T-helper 22 cell (primary cell): ENCODE measurements around the gene GTPBP3.
"Not testable (repeated sequence)": the region's sequence is repeated elsewhere in the genome, so short reads cannot be mapped to it uniquely, and the experiment has no call there.

ENCODE experiments used
- DNase-seq: peaks from one replicate; pipeline ENCODE4 v3.0.0-alpha.2; 2020; ENCODE audit warnings: low read depth

Gene GTPBP3

GRCh38 chr19:17341386-17341785 lies 4.0 kb downstream of the GTPBP3 start:
- no peak for DNase-seq

- no peak for DNase-seq
These were observed 4.5 kb downstream of the GTPBP3 start for GRCh38 chr19:17341845-17342244.

DNA sequence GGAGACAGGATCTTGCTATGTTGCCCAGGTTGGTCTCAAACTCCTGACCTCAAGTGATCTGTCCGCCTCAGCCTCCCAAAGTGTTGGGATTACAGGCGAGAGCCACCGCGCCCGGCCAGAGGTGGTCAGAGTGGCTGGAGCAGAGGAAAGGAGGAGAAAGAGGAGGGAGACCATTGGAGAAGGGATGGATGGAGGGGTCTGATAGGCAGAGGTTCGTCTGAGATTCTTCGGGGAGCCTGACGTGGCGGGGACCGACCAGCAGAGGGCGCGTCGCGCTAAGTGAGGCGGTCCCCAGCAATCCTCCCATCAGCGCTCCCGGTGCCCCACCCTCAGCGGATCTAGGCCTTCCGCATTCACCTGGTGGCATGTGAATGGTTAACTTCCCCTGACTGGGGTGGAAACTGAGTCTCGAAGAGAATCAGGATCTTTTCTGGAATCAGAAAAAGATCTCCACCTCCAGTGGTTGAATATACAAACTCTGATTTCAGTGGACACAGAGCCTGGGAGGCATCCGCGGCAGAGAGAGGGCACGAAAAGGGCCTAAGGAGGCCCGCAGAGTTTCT lies 8.8 kb downstream of the GTPBP3 start:
- no peak for DNase-seq

GRCh38 chr19:17347361-17347760 lies 10.0 kb downstream of the GTPBP3 start:
- DNase-seq, result no peak

DNA sequence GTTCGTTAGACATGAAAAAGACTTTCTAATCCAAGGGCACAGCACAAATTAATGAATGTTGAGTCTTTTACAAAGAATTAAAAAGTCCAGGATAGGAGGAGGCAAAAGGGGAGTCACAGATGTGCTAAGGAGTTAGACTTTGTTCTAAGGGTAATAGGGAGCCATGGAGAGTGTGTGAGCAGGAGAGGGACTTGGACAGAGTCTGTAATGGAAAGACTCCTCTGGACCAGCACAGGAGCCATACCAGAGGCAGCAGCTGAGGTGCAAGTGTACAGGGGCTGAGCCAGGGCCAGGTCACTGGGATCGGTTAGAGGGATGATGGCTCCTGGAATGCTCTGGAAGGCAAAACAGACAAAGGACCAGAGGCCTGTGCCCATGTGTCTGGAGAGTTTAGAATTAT lies 10.5 kb downstream of the GTPBP3 start:
- no peak for DNase-seq

DNA sequence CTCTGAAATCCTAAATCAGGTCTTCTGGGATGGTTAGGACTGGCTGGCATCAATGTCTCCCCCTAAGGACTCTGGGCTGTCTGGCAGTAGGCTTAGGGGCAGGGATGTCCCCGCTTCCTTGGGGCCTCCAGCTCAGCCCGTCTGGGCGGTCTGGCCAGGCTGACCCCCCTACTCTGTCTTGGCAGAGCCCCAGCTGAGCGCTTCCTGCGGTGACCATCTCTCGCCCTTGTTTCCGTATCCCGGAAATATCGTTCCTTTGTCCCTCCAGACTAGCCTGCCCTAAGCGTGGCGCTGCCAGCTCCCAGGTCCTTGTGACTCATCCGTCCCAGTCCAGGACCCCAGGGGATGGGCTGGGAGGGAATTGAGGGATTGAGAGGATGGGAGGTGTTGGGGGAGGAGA lies 11.3 kb downstream of the GTPBP3 start:
- no peak for DNase-seq

DNA sequence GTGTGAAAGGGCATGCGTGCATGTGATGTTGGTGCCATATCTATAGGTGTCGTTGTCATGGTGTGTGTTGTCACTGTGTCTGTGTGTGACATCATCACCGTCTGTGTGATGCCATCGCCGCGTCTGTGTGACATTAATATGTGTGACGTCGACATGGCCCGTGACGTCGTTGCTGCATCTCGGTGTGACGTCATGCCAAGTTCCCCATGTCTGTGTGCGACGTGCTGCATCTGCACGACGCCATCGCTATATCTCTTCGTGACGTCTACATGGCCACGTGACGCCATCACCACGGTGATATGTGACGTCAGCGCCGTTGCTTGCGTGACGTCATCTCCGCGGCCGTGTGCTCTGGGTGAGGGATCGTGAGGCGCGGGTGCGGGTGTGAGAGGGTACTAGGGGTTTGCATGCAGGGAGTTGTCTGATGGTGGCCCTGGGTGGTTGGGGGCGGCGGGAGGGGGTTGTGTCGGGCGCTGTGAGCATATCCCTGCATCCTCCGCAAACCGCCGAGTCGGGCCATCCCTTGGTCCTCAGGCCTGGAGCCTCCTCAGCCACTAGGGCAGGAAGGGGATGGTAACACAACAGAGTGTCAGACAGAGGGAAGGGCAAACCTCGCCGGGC lies 14.6 kb downstream of the GTPBP3 start:
- no peak for DNase-seq

DNA sequence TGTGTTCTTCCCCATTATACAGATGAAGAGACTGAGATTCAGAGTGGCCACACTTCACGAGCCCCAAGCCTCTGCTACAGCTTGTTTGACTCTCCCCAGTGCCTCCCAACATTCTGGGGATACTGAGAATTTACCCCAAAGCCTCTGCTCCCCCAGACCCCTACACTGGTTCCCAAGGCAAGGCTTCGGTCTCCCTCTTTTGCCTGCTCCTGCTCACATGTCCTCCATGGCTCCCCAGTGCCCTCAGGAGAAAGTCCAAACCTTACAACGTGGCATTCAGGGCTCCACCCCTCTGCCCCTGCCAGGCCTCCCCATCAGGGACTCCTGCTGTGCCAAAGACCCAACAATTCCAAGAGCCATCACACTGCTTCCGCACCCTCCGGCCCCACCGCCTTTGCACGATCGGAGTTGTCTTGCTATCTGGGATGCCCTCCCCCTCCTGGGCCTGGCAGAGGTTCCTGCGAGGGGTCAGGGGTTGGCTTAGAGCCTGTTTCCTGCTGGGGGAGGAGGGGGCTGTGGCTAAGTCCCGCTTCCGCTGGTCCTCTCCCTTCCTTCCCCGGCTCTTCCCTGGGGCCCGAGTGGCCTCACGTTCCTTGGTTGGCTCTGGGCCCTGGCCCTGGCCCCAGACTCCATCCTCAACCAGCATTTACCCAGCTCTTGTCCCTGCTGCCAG lies 15.4 kb downstream of the GTPBP3 start:
- DNase-seq, result no peak

DNA sequence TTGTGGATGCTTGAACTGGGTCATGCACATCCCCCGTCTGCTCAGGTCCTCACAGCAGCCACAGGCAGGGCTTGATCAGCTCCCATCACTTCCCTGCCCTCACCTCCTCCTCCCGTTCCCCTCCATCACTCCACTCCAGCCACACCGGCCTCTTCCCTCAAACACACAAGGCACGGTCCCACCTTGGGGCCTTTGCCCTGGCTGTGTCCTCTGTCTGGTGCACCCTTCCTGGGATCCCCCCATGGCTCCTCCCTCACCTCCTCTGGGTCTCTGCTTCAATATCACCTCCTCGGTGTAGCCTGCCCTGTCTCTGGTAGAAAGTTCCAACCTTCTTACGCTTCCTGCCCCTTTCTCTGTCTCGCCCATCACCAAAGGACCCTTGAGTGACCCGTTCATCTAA lies 16.0 kb downstream of the GTPBP3 start:
- no peak for DNase-seq

DNA sequence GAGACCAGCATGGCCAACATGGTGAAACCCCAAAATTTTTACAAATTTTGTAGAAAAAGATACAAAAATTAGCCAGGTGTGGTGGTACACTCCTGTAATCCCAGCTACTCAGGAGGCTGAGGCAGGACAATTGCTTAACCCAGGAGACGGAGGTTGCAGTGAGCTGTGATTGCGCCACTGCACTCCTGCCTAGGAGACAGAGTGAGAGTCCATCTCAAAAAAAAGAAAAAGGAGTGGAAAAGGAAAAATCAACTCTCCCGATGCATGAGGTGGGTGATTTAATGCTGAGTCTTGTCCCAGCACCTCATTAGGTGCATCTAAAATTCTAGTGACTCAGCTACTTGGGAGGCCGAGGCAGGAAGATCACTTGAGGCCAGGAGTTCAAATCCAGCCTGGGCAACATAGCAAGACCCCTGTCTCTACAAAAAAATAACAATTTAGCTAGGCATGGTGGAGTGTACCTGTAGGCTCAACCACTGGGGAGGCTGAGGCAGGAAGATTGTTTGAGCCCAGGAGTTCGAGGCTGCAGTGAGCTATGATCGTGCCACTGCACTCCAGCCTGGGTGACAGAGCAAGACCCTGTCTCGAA lies 19.8 kb downstream of the GTPBP3 start:
- no peak for DNase-seq

DNA sequence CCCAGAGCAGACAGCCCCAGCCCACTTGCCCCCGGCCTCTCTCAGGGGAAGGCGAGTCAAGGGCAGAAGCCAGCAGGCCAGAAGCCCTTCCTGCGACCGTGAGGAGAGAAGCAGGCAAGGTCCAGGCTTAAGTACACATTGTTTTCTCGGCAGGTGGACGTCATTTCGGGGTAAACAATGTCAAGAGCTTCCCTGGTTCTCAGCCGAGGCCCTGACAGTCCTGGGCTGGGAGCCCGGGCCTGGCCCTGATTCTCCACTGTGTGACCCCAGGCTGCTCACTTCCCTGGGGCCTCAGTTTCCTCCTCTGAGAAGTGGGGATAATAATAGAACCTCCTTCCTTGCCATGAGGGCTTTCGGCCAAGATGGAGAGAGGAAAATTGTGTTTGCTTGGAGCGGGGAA lies 20.4 kb downstream of the GTPBP3 start:
- no peak for DNase-seq

DNA sequence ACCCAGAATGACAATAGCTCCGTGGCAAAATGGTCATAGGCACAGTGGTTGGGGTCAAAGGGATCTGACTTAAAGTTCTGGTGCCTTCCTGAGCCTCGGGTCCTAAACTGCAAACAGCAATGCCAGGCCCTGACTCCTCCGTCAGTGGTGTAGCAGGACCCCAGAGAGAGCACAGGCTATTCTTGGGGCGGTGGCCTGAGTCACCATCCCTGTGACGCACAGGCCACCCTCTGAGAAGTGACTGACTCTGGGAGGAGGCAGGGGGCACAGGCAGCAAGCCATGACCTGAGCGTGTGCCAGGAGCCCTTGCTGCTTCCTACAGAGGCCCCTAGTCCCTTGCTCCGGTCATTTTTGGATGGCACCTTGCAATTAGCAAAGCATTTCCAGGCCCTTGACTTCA lies 21.0 kb downstream of the GTPBP3 start:
- no peak for DNase-seq

- DNase-seq, result no peak
These were observed 22.8 kb downstream of the GTPBP3 start for GRCh38 chr19:17359905-17360800.

DNA sequence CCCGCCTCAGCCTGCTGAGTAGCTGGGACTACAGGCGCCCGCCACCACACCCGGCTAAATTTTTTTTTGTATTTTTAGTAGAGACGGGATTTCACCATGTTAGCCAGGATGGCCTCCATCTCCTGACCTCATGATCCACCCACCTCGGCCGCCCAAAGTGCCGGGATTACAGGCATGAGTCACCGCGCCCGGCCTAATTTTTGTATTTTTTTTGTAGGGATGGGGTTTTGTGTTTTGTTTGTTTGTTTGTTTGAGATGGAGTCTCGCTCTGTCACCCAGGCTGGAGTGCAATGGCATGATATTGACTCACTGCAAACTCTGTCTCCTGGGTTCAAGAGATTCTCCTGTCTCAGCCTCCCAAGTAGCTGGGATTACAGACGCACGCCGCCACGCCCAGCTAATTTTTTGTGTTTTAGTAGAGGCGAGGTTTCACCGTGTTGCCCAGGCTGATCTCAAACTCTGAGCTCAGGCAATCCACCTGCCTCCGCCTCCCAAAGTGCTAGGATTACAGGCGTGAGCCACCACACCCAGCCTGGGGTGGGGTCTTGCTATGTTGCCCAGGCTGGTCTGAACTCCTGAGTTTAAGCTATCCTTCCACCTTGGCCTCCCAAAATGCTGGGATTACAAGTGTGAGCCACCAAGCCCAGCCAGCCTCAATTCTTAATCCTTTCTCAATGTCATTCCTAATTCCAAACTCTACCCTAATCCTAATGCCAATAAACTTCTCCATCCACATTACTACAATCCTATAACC lies 26.7 kb downstream of the GTPBP3 start:
- not testable (repeated sequence) for DNase-seq

DNA sequence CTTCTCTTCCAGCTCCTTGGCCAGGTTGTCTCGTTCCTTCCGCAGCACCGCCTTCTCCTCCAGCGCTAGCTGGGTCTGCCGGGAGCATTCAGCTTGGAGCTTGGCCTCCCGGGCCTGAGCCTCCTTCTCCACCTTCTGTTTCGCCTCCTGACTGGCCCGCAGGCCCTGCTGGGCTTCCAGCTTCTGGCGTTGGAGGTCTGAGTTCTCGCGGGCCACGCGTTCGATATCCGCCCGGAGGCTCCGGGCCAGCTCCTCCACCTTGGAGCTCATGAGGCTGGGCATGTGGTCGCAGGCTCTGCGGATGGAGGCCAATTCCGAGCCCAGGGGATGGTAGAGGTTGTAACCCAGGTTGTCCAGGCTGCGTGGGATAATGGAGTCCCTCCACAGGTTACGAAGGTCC lies 28.0 kb downstream of the GTPBP3 start:
- no peak for DNase-seq

GRCh38 chr19:17370026-17370587 lies 32.8 kb downstream of the GTPBP3 start:
- DNase-seq, result no peak

- no peak for DNase-seq
These were observed 39.7 kb downstream of the GTPBP3 start, which contains the start of gene PLVAP for GRCh38 chr19:17376935-17377600. TSS of gene PLVAP (minus strand) at chr19:17377342. CDS start at chr19:17377288, 54 bp downstream.

DNA sequence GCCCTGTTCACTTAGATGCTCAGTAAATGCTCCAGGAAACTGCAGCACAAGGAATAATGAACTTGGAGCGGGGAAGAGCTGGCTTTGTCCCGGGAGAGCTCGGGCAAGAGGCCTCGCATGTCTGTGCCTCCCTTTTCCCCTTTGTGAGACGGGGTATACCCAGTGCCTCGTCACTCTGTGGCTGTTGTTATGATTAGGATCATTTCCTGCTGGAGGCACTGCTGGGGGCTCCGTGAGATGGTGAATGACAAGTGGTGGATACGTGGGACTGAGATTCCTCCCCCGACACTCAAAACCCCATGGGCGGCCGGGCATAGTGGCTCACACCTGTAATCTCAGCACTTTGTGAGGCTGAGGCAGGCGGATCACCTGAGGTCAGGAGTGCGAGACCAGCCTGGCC lies 40.9 kb downstream of the GTPBP3 start:
- no peak for DNase-seq

DNA sequence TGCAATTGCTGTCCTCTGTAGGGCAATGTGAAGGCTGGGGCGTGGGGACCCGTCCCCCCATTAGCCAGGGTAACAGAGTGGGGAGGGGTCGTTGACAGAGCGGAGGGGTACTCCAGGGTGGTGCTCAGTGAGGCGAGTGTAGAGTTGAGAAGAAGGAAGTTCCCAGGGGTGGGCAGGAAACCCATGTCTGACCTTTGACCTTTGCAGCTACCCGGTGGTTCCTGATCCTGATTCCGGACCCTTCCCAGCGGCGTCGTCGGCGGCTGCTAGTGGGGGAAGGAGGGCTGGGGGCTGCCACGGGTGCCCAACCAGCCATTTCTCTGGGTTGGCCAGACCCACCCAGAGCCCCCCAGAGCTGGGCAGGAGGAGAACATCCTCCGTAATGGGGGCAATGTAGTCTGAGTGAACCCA lies 41.9 kb downstream of the GTPBP3 start:
- no peak for DNase-seq

DNA sequence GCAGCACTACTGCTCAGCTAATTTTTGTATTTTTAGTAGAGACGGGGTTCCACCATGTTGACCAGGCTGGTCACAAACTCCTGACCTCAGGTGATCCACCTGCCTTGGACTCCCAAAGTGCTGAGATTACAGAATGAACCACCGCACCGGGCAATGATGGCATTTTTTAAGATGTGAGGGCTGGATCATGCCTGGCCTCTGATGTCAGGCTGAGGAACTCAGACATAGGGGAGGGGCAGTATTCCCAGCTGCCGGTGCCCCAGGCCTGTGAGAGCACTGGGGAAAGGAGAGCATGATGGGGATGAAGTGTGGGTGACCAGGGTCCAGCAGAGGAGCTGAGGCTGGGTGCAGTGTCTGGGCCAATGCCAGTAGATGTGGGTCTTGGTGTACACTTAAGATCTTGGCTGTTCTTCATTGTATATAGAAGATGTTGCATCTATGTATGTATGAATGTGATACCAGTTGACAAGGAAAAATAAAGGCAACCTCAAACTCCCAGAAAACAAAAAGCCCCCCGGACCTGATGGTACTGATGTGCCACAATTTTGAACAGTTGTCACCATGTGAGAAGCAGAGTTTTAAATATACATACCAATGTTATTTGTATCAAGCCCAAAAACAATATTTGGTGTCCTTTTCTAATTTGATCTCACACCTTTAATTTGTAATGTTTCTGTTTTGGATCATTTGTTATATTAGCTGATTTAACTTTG lies 43.2 kb downstream of the GTPBP3 start:
- no peak for DNase-seq
